Stimulated activated CD4-positive, alpha-beta T cell treated with anti-CD3 and anti-CD28 coated beads, Interleukin-12 subunit alpha, Interleukin-12 subunit beta, amount 100 ng/mL, for 4 hours (primary cell): ENCODE results near the gene FHDC1.
"Not testable (repeated sequence)": the region's sequence is repeated elsewhere in the genome, so short reads cannot be mapped to it uniquely, and the experiment has no call there.

Experiments
- DNase-seq: peaks from one replicate; pipeline ENCODE4 v3.0.0-alpha.2; 2020

The FHDC1 gene, protein sequence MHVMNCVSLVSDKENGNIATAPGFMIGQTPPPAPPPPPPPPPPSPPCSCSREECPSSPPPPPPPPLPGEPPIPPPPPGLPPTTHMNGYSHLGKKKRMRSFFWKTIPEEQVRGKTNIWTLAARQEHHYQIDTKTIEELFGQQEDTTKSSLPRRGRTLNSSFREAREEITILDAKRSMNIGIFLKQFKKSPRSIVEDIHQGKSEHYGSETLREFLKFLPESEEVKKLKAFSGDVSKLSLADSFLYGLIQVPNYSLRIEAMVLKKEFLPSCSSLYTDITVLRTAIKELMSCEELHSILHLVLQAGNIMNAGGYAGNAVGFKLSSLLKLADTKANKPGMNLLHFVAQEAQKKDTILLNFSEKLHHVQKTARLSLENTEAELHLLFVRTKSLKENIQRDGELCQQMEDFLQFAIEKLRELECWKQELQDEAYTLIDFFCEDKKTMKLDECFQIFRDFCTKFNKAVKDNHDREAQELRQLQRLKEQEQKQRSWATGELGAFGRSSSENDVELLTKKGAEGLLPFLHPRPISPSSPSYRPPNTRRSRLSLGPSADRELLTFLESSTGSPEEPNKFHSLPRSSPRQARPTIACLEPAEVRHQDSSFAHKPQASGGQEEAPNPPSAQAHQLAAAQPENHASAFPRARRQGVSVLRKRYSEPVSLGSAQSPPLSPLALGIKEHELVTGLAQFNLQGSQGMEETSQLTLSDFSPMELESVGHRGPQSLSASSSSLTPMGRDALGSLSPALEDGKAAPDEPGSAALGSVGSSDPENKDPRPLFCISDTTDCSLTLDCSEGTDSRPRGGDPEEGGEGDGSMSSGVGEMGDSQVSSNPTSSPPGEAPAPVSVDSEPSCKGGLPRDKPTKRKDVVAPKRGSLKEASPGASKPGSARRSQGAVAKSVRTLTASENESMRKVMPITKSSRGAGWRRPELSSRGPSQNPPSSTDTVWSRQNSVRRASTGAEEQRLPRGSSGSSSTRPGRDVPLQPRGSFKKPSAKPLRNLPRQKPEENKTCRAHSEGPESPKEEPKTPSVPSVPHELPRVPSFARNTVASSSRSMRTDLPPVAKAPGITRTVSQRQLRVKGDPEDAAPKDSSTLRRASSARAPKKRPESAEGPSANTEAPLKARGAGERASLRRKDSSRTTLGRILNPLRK

DNA sequence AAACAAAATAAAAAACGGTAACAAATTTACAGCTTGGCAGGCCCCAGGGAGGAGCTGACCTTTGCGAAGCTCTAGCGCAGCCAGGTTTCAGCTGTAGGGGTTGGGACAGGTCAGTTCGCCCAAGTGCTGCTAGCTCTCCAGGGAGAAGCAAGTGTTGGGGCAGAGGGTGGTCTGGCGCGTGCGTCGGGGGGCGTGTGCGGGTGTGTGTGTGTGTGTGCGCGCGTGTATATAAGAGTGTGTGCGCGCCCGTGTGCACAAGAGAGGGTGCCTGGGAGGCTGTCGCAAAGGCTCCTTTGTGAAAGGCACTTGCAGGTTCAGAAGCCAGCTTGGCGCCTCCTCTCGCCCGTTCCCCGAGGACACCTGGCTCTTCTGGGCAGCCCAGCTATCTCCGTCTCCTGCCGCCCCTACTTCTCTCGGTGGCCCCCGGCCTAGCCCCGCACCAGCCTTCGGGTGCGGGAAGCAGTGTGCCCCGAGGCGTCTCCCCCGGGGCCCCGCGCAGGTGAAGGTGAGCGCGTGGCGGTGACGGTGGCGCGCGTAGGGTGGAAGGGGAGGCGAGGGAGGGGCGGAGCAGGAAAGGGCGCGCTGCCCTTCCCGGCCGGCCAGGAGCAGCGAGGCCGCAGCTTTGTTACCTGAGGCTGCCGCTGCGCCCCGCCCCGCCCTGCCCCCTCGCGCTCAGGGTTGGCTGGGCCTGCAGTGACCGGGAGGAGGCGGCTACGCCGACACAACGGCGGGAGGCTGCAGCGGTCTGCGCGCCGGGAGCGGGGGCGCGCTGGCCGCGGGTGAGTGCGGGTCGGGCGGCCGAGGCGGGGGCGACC lies at the start of gene FHDC1:
Gene FHDC1, plus strand, starts transcription at position 693 of the 815 bp plus-strand sequence. CDS start 6,735 bp downstream, outside the sequence.
- DNase-seq = peak; percentile 3

DNA sequence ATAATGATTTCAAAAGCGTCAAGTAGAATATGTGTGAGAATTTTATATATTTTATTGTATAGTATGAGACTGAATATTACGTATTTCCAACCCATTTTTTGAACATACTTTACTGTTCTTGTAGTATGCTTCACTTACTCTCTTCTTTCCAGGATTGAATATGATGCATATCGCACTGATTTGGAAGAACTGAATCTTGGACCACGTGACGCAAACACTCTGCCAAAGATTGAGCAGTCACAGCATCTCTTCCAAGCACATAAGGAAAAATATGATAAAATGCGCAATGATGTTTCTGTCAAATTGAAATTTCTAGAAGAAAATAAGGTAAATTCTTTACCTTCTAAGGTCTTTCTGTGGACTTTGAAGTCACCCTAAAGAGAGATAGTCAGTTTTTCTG lies 48.1 kb upstream of the FHDC1 start:
- DNase-seq = no peak

DNA sequence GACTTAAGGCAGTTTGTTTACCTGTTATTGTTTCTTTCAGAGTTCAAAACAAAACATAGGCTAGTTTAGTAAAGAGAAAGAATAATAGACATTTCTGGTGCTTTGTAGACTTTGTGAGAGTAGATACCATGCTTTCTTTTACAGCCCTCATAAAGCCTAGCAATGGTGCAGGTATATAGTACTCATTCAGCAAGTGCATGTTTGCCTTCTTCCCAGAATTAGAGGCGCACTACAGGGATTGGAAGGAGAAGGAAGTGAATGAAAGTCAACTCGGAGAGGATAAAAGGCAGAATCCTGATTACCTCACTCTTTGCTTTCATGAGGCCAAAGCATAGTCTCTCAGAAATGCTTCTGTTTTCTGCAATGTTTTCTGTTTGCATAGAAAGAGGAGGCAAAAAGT lies 43.1 kb upstream of the FHDC1 start:
- no peak for DNase-seq

DNA sequence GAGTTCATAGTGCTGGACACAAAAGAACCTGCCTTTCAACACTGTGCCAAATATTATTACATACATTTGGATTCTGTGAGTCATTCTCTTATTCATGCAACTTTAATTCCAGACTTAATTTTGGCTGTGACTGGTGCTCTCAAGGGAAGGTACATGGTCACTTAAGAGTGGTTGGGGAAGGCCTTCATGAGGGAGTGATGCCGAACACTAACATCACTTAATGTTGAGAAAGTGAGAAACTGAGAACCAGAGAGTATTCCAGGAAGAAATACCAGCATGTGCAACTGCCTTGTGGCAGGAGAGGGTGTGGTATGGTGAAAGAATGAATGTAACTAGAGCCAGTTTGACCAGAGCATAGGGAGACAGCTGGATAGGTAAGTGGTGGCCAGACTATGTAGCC lies 41.5 kb upstream of the FHDC1 start:
- DNase-seq = no peak

DNA sequence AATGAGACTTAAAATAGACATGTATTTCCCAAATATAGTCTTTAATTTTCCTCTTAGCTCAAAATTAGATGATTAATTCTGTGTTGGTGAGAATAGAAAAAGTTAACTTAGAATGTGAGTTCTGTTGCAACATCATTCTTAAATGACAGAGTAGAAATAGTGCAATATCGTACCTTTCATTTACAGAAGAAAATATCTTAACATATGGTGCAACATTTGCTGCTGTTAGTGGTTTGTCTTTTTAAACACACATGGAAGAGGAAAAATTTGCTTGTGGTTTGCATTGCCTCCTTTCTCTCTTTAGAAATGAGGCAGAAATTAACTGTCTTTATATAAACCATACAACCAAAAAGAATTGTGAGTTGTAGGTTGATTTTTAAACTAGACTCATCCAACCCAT lies 39.3 kb upstream of the FHDC1 start:
- no peak for DNase-seq

DNA sequence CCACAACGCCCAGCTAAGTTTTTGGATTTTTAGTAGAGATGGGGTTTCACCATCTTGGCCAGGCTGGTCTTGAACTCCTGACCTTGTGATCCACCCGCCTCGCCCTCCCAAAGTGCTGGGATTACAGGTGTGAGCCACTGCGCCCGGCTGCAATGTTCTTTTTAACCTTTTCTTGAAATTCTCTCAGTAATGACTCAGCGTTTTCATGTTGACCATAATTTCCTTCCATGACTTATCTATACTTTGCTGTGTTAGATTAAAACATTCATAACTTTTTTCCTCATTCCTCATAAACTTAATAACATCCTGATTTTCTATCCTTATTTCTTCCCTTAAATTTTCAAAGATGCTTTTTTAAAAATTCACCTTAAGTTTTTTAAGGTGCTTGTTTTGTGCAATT lies 38.0 kb upstream of the FHDC1 start:
- not testable (repeated sequence) for DNase-seq

DNA sequence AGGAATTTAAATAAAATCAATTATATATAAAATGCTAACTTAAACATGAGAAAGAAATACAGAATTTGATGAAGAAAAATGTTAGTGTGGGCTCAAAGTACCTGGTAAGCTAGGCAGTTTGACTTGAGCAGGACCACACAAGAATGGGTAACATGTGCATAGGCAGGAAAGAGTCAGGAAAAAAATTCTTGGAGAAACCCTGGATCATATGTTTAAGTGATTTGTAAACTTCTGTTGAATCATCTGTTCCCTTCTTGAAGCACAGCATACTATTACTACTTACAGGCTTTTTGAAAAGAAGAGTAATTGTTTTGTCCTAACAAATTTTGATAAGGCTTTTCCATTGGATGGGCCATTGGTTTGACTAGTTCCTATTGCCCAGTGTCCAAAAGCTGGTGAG lies 37.5 kb upstream of the FHDC1 start:
- no peak for DNase-seq

DNA sequence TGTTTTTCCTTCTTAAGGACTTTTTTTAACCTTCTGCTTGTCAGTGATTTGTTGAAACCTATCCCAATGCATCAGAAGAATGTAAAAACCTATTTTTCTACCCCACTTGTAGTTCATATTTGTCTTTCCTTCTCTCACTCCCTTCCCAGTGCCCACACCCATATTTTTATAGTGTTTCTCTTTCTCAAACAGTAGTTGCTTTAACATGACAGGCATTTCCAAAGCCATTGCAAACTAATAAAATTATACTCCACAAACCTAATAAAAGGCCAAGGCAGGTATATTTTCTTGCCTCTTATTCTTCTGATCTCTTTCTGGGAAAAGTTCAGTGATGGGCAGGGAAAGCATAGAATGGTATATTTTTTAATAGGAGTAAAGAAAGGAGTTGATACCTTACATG lies 35.7 kb upstream of the FHDC1 start:
- DNase-seq = no peak

DNA sequence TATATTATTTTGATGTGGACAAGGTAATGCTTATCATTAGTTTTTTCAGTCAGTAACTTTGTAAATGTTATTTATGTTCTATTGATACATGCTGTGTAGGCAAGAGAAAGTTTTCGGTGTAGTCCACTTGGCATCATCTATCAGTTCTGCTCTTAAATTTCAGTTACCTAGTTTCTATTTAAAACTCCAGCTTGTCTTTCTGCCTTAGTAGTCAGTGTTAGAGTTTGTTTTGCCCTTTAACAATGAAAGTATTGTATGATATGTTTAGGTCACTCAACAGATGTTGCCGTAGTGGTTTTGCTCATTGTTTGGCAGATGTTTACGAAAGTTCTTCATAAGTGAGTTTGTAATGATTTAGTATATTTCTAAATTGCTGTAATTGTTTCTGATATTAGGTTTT lies 34.9 kb upstream of the FHDC1 start:
- DNase-seq = no peak

DNA sequence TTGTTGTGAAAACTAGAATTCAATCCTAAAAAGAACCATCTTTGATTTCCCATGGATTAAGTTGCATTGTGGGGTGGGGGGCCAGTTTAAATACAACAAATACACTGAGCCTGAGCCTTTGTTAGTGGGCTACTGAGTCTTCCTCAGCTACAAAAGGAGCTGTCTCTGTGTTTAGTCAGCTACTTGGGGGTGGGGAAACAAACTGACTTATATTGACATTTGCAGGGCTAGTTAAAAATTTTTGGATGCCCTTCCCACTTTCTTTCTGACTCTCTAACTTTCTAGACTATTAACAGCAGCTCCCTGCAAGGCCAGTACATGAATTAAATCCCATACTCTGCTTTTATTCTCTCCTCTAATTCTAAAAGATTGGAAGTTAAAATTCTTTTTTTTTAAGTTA lies 32.5 kb upstream of the FHDC1 start:
- DNase-seq = no peak

DNA sequence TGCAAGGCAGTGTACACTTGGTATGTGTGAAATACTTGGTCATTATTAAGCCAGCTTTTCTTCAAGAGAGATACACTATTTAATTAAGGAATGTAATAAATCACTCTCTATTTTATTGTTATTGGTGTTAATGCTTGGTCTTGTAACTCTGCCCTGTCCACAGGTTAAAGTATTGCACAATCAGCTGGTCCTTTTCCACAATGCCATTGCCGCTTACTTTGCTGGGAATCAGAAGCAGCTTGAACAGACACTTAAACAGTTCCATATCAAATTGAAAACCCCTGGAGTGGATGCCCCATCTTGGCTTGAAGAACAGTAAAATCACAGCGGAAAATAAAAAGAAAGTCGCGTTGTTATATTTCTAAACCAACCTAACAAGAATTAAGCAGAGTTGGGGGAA lies 26.2 kb upstream of the FHDC1 start:
- DNase-seq = no peak

DNA sequence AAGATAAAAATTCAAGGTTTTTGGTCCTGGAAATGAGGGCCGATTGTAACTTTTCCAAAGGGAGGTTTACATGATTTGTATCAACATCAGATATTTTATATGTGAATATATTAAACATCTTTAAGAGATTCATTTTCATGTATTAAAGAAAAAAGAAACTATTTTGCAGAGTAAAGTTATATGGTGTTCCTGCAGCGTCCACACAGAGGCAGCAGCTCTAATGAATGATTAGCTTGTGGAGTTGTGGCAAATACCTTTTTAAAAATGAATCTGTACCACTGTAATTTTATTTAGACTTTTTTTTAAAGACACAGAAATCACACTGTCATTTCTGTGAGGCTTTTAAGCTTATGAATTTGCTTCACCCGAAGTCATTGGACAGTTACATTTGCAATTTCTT lies 25.6 kb upstream of the FHDC1 start:
- DNase-seq = no peak

DNA sequence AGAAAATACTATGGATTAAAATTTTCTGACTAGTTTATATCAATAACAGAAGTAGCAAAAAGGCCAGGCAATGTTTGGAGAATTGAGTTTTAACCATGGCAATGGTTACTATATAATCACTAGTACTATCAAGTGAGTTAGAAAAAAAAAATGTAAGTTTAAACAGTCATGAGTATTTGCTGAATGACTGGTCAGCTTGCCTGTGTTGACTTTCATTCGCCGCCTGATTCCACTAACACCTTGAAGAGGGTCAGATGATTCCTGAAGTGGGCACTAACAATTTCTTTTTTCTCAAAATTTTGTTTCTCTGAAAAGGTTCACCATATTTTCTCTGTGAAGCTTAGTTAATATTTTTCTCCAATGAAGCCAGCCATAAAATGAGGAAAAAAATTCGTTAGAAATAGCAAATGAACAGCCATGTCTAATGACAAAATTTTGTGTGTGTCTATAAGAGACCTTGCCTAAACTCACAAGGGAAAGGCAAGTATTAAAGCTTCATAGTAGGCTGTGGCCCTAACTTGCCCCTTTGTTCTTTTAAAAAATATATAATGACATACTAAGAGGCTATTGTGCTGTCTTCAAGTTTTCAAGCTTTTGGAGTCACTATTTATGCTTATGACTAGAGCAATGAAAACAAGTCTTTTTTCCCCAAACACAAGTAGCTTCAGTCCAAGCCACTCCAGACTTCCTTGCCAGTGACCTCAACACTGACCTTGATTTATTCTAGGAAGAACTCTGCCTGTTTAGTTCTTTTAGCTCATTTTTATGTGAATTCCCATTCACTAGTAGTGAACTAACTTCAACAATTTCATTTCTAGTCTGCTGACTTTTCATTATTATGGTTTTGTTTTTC lies 18.4 kb upstream of the FHDC1 start:
- DNase-seq = no peak

DNA sequence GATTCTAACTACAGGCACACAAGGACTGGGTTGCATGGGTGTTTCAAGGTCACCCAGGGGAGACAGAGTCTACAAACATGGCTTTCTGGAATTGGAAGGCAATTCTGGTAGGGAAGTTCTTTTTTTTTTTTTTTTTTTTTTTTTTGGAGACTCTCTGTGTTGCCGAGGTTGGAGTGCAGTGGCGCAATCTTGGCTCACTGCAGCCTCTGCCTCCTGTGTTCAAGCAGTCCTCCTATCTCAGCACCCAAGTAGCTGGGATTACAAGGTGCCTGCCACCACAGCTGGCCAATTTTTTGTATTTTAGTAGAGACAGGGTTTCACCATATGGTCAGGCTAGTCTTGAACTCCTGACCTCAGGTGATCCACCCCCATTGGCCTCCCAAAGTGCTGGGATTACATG lies 16.3 kb upstream of the FHDC1 start:
- no peak for DNase-seq

DNA sequence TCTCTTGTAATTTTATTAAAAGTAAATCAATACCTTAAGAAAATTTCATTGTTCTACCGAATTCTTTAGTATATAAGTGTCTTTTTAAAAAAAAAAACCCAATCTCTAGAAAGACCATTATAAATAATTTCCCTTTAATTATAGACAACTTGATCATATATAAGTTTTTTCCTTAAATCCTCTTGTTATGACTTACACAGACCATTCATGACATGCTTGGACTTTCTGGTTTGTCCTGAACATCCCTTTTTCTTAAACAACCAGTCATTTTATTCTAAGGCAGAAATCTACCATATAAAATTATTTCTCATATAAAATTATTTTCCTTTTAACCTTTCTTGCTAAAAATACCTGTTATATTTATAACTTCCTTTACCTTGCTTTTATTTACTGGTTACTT lies 15.4 kb upstream of the FHDC1 start:
- DNase-seq = no peak

DNA sequence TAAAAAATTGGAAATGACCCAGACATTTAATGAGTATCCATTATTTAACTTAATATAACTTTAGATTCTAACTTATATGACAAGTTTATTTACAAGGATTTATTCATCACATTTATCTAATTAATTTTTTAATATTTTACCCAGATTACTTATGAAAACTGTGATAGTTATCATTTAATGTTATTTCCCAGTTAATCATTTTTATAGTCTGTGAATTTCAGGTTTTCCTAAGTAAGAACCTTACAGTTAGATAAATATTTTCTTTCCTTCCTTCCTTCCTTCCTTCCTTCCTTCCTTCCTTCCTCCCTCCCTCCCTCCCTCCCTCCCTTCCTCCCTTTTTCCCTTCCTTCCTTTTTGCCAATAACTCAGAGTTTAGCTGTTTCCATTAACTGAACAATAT lies 14.8 kb upstream of the FHDC1 start:
- DNase-seq = no peak

DNA sequence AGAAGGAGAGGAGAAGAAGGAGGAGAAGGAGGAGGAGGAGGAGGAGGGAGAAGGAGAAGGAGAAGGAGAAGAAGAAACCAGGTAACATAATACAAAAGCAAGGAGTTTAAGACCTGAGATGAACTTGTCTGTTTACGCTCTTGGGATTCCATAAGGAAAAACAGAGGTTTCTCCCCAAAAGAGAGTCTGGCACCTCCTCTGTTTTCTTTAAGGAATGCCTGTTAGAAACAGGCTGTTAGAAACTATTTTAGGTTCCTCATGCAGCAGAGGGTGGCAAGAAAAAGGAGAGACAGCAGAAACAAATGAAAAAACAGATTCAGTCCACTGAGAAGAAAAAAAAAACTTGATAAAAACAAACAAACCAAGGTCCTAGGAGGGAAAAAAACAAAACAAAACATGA lies 10.3 kb upstream of the FHDC1 start:
- no peak for DNase-seq

DNA sequence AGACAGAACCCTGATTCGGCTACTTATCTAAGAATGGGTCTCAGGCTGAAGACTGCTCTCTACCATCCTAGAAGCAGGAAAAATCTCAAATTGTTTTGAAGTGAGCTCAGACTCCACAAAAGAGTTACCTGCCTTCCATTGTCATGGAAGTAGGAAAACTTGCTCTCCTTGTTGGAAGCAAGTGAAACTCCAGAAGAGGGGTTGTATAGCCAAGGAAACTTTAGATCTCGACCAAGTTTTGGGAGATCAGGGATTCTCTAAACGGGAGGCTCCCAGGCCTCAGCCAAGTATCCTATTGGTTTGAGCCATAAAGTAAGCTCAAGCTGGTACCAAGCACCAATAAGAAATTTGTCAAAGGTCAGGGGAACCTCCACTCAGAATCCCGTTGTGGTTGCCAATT lies 9.2 kb upstream of the FHDC1 start:
- DNase-seq = no peak

DNA sequence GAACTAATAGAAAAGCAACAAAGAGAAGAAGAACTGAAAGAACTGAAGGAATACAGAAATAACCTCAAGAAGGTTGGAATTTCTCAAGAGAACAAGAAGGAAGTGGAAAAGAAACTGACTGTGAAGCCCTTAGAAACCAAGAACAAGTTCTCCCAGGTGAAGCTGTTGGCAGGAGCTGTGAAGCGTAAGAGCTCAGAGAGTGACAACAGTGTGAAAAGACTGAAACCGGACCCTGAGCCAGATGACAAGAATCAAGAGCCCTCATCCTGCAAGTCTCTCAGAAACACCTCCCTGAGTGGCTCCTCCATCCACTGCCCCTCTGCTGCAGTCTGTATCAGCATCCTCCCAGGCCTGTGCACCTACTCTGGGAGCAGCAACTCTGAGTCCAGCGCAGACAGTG lies 8.4 kb upstream of the FHDC1 start:
- DNase-seq = no peak

DNA sequence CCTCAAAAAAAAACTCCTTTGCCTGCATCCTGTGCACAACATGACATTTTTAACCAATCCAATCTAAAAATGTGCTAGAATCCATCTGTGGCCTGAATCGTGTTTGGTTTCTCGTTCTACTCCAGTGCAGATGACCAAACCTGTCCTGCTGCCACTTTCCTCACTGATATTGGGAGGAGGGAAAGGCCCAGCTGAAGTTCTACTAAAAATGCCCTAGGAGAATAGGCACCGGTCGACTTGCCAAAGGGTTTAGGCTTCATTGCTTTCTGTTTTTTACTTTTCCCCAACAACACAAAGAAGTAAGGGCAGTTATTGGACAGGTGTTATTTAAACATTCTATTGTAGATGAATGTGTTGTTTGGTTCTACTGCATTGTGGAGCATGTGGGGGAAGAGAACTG lies 7.8 kb upstream of the FHDC1 start:
- no peak for DNase-seq

DNA sequence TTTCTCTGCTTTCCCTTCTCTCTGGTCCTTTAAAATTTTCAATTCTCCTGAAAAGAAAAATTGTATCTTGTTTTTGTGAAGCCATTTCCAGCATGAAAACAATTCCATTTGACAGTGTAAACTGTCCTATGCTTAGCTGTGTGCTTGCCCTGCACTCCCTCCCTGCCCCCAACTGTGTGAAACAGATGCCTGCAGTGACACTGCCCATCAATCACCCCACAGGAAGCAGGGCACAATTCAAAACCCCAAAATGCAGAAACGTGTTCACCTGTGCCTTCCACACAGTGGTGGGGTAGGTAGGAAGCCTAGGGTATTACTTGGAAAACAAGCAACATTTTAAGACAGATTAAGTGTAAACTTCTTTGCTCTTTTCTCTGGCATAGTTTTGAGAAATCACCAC lies 6.2 kb upstream of the FHDC1 start:
- no peak for DNase-seq

DNA sequence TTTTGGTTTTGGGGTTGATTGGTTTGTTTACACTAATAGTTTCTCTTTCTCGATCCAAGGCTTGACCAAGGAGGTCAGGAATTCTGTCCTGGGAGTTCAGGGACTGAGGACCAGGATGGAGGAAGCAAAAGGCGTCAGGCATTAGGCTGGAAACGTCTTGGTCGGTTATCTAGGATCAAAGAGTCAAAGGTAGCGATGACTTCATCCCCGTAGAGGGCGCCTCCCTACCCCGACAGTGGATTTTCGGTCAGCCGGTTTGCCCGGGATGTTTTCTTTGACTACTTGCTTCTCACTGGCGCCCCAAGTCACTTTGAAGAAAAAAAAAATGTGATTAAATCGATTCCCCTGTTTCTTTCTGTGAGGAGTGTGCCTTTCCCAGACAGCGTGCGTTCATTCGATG lies 980 bp upstream of the FHDC1 start:
- DNase-seq = no peak
